ENCODE results near the gene MRRF. TPM values are rescaled to one million over a fixed set of nuclear protein-coding genes. Genes with fewer than 3 reads are reported as not detected.

Gene MRRF
- total and polyA plus RNA-seq, 2 of the 4 experiments (the other 2 are of a cell fraction): 32.1 to 38.0 TPM

GRCh38 chr9:122355336-122355875 lies 90.7 kb downstream of the MRRF start:
- Histone ChIP-seq H3K4me1 (ENCODE audit: control insufficient read depth, insufficient read depth, low read length) (peaks cover 4% of the 10 kb centered on the region), H3K4me3 (ENCODE audit: insufficient read depth, low read depth, low read length) (no peak overlapping the region), H2AK5ac (ENCODE audit: low read depth, low read length) (no peak overlapping the region), H3K4ac (ENCODE audit: low read depth, low read length) (no peak overlapping the region), H4K8ac (ENCODE audit: low read depth in 2 of 2, low read length in 2 of 2) (no peak overlapping the region), H3K27ac (ENCODE audit: insufficient read depth, low read length) (no peak overlapping the region), H4K20me1 (ENCODE audit: insufficient read depth, low read length) (no peaks in the 10 kb centered on the region), H3K9ac (ENCODE audit: low read depth, low read length) (no peak overlapping the region), H3K36me3 (ENCODE audit: control insufficient read depth, insufficient read depth, low read length) (no peaks in the 10 kb centered on the region), H3K56ac (ENCODE audit: extremely low read depth, insufficient read depth, low read length) (no peak overlapping the region), H2BK5ac (ENCODE audit: low read depth, low read length, poor library complexity, severe bottlenecking) (no peak overlapping the region), H4K5ac (ENCODE audit: low read depth, low read length) (no peak overlapping the region), H4K91ac (ENCODE audit: insufficient read depth, low read depth, low read length) (no peak overlapping the region), H3K18ac (ENCODE audit: low read depth, low read length) (no peak overlapping the region), H2AFZ (replicated peaks; ENCODE audit: low read length, poor library complexity) (no peak overlapping the region), H2BK20ac (ENCODE audit: low read depth, low read length) (no peak overlapping the region), H3K27me3 (ENCODE audit: control insufficient read depth, insufficient read depth, low read length) (no peaks in the 10 kb centered on the region), H2BK120ac (ENCODE audit: low read depth, low read length) (no peak overlapping the region), H3K9me3 (ENCODE audit: control insufficient read depth, insufficient read depth, low read length) (no peaks in the 10 kb centered on the region), H2AK9ac (replicated peaks; ENCODE audit: low read depth, low read length, poor library complexity) (no peak overlapping the region), H2BK15ac (ENCODE audit: low read depth, low read length) (no peak overlapping the region), H3K14ac (replicated peaks; ENCODE audit: low read depth, low read length) (no peak overlapping the region), H3K9me1 (ENCODE audit: insufficient read depth, low read length) (peaks cover 3% of the 10 kb centered on the region), H3K23ac (ENCODE audit: low read depth, low read length) (no peak overlapping the region), H3K4me2 (ENCODE audit: low read depth, low read length) (no peak overlapping the region), H3K79me1 (ENCODE audit: low read depth in 1 of 2, low read length in 2 of 2) (no peaks in the 10 kb centered on the region)
- dilution Hi-C loops (cut with HindIII; ENCODE audit: low sequenced_read_pairs, unreplicated experiment): no loop called here
- TF ChIP-seq MAZ (IDR thresholded peaks at IDR 0.05; ENCODE audit: borderline replicate concordance, low read depth, low read length) (no peak), CHD1 (IDR thresholded peaks at IDR 0.05; ENCODE audit: low read depth, low read length) (no peak), RCOR1 (IDR thresholded peaks at IDR 0.05; ENCODE audit: insufficient replicate concordance, low read length) (no peak), RFX5 (IDR thresholded peaks at IDR 0.05; ENCODE audit: low read depth, low read length) (no peak), RAD21 (IDR thresholded peaks at IDR 0.05; ENCODE audit: low read length) (no peak), SMC3 (IDR thresholded peaks at IDR 0.05; ENCODE audit: low read depth, low read length) (no peak), BHLHE40 (IDR thresholded peaks at IDR 0.05; ENCODE audit: low read depth, low read length) (no peak), CEBPB (IDR thresholded peaks at IDR 0.05; ENCODE audit: low read depth, low read length) (no peak), ELK1 (IDR thresholded peaks at IDR 0.05; ENCODE audit: borderline replicate concordance, low read depth, low read length) (no peak), FOS (IDR thresholded peaks at IDR 0.05; ENCODE audit: low read depth, low read length) (no peak), CTCF (conservative IDR thresholded peaks at IDR 0.05; ENCODE audit: low read depth, low read length) (no peak), POLR2A (IDR thresholded peaks at IDR 0.05; ENCODE audit: low read depth, low read length) (no peak), NFE2L2 (IDR thresholded peaks at IDR 0.05; ENCODE audit: low read depth, low read length) (no peak), MAFK (IDR thresholded peaks at IDR 0.05; ENCODE audit: low read depth, low read length) (no peak), USF2 (IDR thresholded peaks at IDR 0.05; ENCODE audit: low read depth, low read length) (no peak), MXI1 (IDR thresholded peaks at IDR 0.05; ENCODE audit: borderline replicate concordance, low read depth, low read length) (no peak)
- DNase-seq (no peak), ATAC-seq (ENCODE audit: low read depth) (no peak)
- CTCF ChIA-PET: interaction anchor here (1.4 kb wide), 1 partner anchor 99 kb away, joined by 4 read pairs; no protein-coding TSS in a partner anchor
- POLR2A ChIA-PET (ENCODE audit: unreplicated experiment): no interaction called here
- WGBS, 2 experiments (ENCODE audit: extremely low coverage in 2 of 2, insufficient read length in 1 of 2): 80% methylated on average over 1 of the region's 4 CpGs; no CpG with 5 or more reads in 1 of the 2 experiments
- intact Hi-C loops (cut with micrococcal nuclease): no loop called here
- BruUV-seq (replicated peaks): no TSS peak
- in situ Hi-C loops (cut with MboI; ENCODE audit: low sequenced_read_pairs): loop anchor here (10.0 kb wide), 1 partner anchor 261 kb away; the partner anchor contains the start of gene TTLL11

Data from IMR-90 (cell line).